Putamen (tissue), 1 donor: ENCODE results near the gene DCAF16.

Experiments used
- DNase-seq: peaks from one replicate; pipeline ENCODE4 v3.0.0-alpha.2; 2016; ENCODE audit warnings: low spot score

DCAF16 gene

GRCh38 chr4:17781300-17782287, 29.0 kb downstream of the DCAF16 start, which contains the start of gene FAM184B:
Gene FAM184B, minus strand, starts transcription at chr4:17781621. Its CDS starts 322 bp downstream, at chr4:17781299.
- peak; percentile 39 for DNase-seq

GRCh38 chr4:17780501-17781299, 29.9 kb downstream of the DCAF16 start:
- peak; percentile 18 for DNase-seq

DNA sequence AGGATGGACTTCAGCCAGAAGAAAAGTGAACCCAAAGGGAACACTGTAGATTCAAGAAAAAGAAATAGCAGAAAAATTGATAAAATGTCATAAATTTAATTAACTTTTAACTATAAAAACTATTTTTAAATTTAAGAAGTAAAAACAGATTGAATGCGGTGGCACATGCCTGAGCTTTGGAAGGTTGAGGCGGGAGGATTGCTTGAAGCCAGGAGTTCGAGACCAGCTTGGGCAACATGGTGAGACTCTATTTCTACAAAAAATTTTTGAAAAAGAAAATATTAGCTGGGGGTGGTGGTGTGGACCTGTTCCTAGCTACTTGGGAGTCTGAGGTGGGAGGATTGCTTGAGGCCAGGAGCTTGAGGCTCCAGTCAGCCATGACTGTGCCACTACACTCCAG, 32.1 kb downstream of the DCAF16 start:
- no peak for DNase-seq

DNA sequence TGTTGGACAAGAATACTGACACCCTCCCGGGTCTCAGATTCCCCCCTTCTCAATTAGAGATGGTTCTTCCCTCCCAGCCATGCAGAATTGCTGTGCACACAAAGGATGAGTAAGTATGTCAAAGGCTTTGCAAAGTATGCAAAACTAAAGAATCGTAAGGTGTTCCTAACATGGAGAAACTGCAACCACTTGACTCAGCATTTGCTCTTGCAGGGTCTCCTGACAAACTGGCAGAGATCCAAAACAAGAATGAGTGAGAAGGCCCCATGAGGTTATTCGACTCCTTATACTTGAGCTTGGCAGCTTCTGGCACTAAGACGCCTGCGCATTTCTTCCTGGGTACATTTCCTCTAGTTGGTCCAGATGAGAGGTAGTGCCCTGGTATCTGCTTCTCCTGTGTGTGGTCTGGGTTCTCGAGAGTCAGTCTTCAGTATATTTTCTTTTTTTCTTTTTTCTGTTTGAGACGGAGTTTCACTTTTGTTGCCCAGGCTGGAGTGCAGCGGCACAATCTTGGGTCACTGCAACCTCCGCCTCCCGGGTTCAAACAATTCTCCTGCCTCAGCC, 37.3 kb downstream of the DCAF16 start:
- no peak for DNase-seq

- DNase-seq, result no peak
Measured at GRCh38 chr4:17771284-17771908, 39.2 kb downstream of the DCAF16 start.

DNA sequence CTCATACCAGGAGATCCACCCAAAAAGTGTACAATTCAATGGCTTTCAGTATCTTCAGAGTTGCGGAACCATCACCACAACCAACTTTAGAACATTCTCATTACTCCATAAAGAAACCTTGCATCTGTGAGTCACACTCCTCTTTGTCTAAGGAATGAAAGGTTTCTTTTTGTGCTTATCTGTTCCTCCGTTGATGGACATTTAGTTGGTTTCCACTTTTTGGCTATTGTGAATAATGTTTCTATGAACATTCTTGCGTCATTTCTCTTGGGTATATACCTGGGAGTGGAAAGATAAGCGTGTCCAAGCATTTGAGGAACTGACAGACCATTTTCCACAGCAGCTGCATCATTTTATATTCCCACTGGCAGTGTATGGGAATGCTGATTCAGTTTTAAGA, 39.7 kb downstream of the DCAF16 start:
- DNase-seq, result no peak

GRCh38 chr4:17769406-17770174, 41.0 kb downstream of the DCAF16 start:
- no peak for DNase-seq

DNA sequence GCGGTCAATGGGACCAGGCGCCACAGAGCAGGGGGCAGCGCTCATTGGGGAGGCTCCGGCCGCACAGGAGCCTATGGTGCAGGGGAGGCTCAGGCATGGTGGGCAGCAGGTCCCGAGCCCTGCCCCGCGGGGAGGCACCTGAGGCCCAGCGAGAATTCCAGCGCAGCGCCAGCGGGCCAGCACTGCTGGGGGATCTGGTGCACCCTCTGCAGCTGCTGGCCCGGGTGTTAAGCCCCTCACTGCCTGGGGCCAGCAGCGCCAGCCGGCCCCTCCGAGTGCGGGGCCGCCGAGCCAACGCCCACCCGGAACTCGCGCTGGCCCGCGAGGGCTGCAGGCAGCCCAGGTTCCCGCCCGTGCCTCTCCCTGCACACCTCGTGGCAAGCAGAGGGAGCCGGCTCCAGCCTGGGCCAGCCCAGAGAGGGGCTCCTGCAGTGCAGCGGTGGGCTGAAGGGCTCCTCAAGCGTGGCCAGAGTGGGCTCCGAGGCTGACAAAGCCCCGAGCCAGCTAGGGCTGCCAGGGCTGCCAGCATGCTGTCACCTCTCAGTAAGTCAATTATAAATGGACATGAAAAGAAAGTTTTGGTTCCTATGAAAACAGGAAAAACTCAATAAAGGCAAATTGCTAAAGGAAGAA, 43.6 kb downstream of the DCAF16 start:
- DNase-seq, result no peak

DNA sequence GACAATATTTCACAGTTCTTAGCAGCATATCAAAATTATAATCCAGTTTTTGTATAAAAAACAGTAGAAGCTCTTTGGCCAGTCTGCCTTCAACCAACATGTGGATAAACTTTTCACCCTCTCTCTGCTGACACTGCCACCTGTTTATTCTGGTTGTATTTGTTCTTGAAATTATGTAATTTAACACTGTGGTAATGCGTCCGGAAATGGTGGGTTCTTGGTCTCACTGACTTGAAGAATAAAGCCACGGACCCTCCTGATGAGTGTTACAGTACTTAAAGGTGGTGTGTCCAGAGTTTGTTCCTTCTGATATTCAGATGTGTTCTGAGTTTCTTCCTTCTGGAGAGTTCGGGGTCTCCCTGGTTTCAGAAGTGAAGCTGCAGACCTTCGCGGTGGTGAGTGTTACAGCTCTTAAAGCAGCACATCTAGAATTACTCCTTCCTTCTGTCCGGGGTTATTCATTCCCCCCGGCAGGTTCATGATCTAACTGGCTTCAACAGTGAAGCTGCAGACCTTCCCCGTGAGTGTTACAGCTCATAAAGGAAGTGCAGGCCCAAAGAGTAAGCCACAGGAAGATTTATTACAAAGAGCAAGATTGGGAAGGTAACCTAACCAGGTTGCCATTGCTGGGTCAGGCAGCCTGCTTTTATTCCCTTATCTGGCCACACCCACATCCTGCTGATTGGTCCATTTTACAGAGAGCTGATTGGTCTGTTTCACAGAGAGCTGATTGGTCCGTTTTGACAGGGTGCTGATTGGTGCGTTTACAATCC, 44.9 kb downstream of the DCAF16 start:
- DNase-seq, result no peak

DNA sequence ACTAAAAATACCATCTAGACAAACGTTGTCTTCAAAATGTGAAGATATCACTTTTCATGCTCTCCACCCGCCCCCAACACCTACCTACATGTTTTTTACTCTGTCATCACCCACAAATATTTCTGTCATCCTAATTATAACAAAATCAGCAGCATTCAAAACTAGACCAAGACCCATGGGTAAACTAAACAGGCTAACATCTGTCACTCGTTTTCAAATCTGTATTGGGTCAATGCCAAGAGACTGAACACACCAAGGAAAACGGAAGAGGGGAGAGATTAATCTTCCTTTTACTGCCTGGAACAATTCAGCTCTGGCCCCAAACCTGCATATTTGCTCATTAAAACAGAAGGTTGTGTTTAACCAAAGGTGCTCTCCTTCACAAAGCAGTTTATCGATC, 46.6 kb downstream of the DCAF16 start:
- DNase-seq, result no peak

GRCh38 chr4:17763416-17763815, 47.1 kb downstream of the DCAF16 start:
- no peak for DNase-seq

GRCh38 chr4:17762726-17763125, 47.8 kb downstream of the DCAF16 start:
- no peak for DNase-seq

- DNase-seq, result no peak
Measured at GRCh38 chr4:17761062-17761461, 49.5 kb downstream of the DCAF16 start.

- DNase-seq, result no peak
Measured at GRCh38 chr4:17760626-17761025, 49.9 kb downstream of the DCAF16 start.

- DNase-seq, result no peak
Measured at GRCh38 chr4:17758485-17758884, 52.1 kb downstream of the DCAF16 start.

DNA sequence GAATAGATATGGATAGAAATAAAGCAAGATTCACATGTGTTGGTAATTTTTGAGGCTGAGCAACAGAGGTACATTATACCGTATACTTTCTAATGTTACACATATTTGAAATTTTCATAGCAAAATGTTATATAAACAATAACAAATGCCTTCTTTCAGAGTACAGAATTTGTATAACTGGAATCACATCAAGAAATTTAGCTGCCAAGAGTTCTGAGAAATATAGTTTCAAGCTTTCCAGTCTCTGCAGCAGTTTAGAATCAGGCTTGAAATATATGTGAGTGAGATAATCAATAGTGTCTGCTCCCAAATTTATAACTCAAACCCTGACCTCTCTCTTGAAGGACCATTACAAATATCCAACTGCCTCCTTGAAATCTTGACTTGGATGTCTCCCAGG, 52.9 kb downstream of the DCAF16 start:
- DNase-seq, result no peak

GRCh38 chr4:17753646-17754045, 56.9 kb downstream of the DCAF16 start:
- no peak for DNase-seq
